WTC11 (cell line): ENCODE data around the gene TMEM63C.

Experiments used
- ARID4B ChIP-seq: sonication (generic); formaldehyde crosslinking; IDR thresholded peaks from 2 replicates; pipeline ENCODE4 v1.8.0; 2023; ENCODE audit warnings: missing genetic modification reagents, mild to moderate bottlenecking, borderline replicate concordance
- ATF3 ChIP-seq: sonication (generic); formaldehyde crosslinking; conservative IDR thresholded peaks from 2 replicates; pipeline ENCODE4 v1.8.1; 2022; ENCODE audit warnings: mild to moderate bottlenecking, missing genetic modification reagents
- ESRRA ChIP-seq: sonication (generic); formaldehyde crosslinking; IDR thresholded peaks from 2 replicates; pipeline ENCODE4 v1.8.1; 2022; ENCODE audit warnings: mild to moderate bottlenecking, missing genetic modification reagents, borderline replicate concordance
- ETV6 ChIP-seq: sonication (generic); formaldehyde crosslinking; IDR thresholded peaks from 2 replicates; pipeline ENCODE4 v1.8.1; 2022; ENCODE audit warnings: mild to moderate bottlenecking, missing genetic modification reagents
- FOXJ3 ChIP-seq: sonication (generic); formaldehyde crosslinking; IDR thresholded peaks from 2 replicates; pipeline ENCODE4 v1.9.0; 2021; ENCODE audit warnings: missing genetic modification reagents, mild to moderate bottlenecking, borderline replicate concordance
- GABPB1 ChIP-seq: sonication (generic); formaldehyde crosslinking; IDR thresholded peaks from 2 replicates; pipeline ENCODE4 v1.8.1; 2023; ENCODE audit warnings: mild to moderate bottlenecking, missing genetic modification reagents
- JUN ChIP-seq: sonication (generic); formaldehyde crosslinking; IDR thresholded peaks from 2 replicates; pipeline ENCODE4 v1.8.0; 2023; ENCODE audit warnings: mild to moderate bottlenecking, missing genetic modification reagents
- NR3C1 ChIP-seq: sonication (generic); formaldehyde crosslinking; conservative IDR thresholded peaks from 2 replicates; pipeline ENCODE4 v1.8.1; 2023; ENCODE audit warnings: low read depth, mild to moderate bottlenecking, missing genetic modification reagents
- SMAD3 ChIP-seq: sonication (generic); formaldehyde crosslinking; IDR thresholded peaks from 2 replicates; pipeline ENCODE4 v1.8.0; 2022; ENCODE audit warnings: missing genetic modification reagents, mild to moderate bottlenecking, borderline replicate concordance
- TEAD4 ChIP-seq: sonication (generic); formaldehyde crosslinking; IDR thresholded peaks from 2 replicates; pipeline ENCODE4 v1.8.0; 2022; ENCODE audit warnings: mild to moderate bottlenecking, missing genetic modification reagents
- ZNF232 ChIP-seq: sonication (generic); formaldehyde crosslinking; IDR thresholded peaks from 2 replicates; pipeline ENCODE4 v1.8.0; 2022; ENCODE audit warnings: mild to moderate bottlenecking, missing genetic modification reagents
- TF ChIP-seq, protein P1 (sequence below): fragments of 200-600 bp; IDR thresholded peaks from 2 replicates; pipeline ENCODE4 v1.8.0; 2022; ENCODE audit warnings: antibody characterized with exemption
- TF ChIP-seq, protein P2 (sequence below): sonication (generic); formaldehyde crosslinking; IDR thresholded peaks from 2 replicates; pipeline ENCODE4 v1.8.1; 2022; ENCODE audit warnings: low read depth, mild to moderate bottlenecking, moderate library complexity, missing genetic modification reagents, borderline replicate concordance
- TF ChIP-seq, protein P3 (sequence below): sonication (generic); formaldehyde crosslinking; IDR thresholded peaks from 2 replicates; pipeline ENCODE4 v1.8.1; 2023; ENCODE audit warnings: mild to moderate bottlenecking, missing genetic modification reagents, moderate library complexity

- TF ChIP-seq, protein P1, sequence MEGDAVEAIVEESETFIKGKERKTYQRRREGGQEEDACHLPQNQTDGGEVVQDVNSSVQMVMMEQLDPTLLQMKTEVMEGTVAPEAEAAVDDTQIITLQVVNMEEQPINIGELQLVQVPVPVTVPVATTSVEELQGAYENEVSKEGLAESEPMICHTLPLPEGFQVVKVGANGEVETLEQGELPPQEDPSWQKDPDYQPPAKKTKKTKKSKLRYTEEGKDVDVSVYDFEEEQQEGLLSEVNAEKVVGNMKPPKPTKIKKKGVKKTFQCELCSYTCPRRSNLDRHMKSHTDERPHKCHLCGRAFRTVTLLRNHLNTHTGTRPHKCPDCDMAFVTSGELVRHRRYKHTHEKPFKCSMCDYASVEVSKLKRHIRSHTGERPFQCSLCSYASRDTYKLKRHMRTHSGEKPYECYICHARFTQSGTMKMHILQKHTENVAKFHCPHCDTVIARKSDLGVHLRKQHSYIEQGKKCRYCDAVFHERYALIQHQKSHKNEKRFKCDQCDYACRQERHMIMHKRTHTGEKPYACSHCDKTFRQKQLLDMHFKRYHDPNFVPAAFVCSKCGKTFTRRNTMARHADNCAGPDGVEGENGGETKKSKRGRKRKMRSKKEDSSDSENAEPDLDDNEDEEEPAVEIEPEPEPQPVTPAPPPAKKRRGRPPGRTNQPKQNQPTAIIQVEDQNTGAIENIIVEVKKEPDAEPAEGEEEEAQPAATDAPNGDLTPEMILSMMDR, result no peak
- TF ChIP-seq ATF3 (CRISPR knock-in tag) (no peak), ARID4B (CRISPR knock-in tag) (no peak), NR3C1 (CRISPR knock-in tag) (no peak), GABPB1 (CRISPR knock-in tag) (no peak), TEAD4 (CRISPR knock-in tag) (no peak), ESRRA (CRISPR knock-in tag) (no peak), ETV6 (CRISPR knock-in tag) (no peak; the same call in 1 of the 2 replicates), FOXJ3 (CRISPR knock-in tag) (no peak), JUN (CRISPR knock-in tag) (no peak), SMAD3 (no peak), ZNF232 (CRISPR knock-in tag) (no peak)
- TF ChIP-seq, protein P2, sequence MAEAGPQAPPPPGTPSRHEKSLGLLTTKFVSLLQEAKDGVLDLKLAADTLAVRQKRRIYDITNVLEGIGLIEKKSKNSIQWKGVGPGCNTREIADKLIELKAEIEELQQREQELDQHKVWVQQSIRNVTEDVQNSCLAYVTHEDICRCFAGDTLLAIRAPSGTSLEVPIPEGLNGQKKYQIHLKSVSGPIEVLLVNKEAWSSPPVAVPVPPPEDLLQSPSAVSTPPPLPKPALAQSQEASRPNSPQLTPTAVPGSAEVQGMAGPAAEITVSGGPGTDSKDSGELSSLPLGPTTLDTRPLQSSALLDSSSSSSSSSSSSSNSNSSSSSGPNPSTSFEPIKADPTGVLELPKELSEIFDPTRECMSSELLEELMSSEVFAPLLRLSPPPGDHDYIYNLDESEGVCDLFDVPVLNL, result no peak
- TF ChIP-seq, protein P3, sequence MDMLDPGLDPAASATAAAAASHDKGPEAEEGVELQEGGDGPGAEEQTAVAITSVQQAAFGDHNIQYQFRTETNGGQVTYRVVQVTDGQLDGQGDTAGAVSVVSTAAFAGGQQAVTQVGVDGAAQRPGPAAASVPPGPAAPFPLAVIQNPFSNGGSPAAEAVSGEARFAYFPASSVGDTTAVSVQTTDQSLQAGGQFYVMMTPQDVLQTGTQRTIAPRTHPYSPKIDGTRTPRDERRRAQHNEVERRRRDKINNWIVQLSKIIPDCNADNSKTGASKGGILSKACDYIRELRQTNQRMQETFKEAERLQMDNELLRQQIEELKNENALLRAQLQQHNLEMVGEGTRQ (CRISPR knock-in tag), result no peak
Observed at GRCh38 chr14:77180726-77181602, 634 bp upstream of the TMEM63C start.
